AG09319 (cell line): ENCODE results near the gene DMD.

Experiments
- DNase-seq: peaks from one replicate; pipeline ENCODE4 v3.0.0-alpha.2; 2010; ENCODE audit warnings: low read depth; ENCODE audit errors: extremely low read depth
- TF ChIP-seq, protein P1 (sequence below): IDR thresholded peaks from 2 replicates; pipeline ENCODE4 v1.5.1; 2011; ENCODE audit warnings: low read depth, mild to moderate bottlenecking, inconsistent platforms, low read length, moderate library complexity

Gene DMD

DNA sequence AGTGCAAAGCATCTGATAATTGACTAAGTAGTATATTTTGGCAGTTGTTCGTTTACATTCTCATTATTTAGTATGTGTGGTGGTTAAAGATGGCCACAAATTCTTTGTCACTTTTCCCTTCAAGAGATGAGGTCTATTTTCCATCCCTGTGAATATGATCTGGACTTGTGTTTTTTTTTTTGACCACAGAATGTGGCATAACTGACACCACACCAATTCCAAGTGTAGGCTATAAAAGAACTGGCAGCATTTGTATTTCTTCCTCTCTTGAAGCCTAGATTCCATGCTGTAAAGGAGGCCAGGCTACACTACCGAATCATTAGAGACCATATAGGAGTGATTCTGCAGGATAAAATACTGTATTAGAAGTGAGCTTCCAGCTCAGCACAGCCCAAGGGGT is 596.6 kb downstream of the DMD start:
- TF ChIP-seq, protein P1, sequence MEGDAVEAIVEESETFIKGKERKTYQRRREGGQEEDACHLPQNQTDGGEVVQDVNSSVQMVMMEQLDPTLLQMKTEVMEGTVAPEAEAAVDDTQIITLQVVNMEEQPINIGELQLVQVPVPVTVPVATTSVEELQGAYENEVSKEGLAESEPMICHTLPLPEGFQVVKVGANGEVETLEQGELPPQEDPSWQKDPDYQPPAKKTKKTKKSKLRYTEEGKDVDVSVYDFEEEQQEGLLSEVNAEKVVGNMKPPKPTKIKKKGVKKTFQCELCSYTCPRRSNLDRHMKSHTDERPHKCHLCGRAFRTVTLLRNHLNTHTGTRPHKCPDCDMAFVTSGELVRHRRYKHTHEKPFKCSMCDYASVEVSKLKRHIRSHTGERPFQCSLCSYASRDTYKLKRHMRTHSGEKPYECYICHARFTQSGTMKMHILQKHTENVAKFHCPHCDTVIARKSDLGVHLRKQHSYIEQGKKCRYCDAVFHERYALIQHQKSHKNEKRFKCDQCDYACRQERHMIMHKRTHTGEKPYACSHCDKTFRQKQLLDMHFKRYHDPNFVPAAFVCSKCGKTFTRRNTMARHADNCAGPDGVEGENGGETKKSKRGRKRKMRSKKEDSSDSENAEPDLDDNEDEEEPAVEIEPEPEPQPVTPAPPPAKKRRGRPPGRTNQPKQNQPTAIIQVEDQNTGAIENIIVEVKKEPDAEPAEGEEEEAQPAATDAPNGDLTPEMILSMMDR = no peak
- no peak for DNase-seq

DNA sequence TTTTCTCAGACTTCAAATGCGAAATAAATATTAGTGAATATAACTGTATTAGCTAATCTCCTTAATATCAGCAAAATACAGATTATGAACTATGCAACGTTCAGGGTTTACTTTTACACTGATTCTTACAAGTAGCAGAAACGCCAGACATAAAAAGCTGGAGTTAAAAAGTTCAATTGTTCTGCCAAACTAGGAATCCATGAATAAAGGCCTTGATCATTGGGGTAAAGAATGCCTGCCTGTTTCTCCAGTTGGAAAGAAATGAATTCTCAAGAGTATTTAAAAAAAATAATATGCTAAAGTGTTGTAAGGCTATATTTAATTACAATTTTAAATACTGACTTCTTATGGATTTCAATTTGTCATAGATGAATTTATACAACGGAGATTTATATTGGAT is 612.2 kb downstream of the DMD start:
- TF ChIP-seq, protein P1 = no peak
- DNase-seq = no peak

DNA sequence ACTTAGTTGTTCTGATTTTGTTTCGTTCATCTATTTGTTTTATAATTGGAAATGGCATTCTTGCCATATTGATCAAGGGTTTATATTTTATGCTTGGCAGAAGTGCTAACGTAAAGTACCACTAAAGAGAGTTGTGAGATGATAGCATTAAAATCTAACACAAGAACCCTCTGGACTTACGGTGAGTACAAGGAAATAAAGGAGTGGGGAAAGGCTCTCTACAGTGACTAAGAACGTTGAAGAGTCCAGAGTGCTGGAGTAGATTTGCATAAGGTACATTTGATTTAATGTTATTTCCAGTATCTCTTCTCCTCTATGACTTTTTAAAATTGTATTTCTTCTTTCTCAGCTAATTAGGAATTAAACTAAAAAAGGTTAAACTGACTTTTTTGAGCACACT is 612.6 kb downstream of the DMD start:
- TF ChIP-seq, protein P1 = no peak
- no peak for DNase-seq

DNA sequence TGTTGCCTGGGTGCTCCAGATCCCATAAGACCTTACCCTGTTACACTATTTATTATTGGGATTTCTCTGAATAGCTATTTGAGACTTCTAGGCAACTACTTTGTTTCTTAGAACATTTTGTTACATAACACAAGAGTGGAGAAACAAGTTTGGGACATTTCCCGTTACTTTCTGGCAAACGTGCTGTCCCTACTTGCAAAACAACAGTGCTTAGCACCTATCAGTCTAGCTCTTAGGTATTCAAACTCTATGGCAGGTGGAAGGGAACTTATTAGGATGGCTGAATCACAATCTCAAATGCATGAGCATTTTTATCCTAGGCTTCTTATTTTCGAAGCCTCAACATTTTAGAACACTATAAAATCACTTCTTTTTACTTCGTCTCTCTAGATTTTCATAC is 613.6 kb downstream of the DMD start:
- DNase-seq = no peak
- TF ChIP-seq, protein P1 = no peak

DNA sequence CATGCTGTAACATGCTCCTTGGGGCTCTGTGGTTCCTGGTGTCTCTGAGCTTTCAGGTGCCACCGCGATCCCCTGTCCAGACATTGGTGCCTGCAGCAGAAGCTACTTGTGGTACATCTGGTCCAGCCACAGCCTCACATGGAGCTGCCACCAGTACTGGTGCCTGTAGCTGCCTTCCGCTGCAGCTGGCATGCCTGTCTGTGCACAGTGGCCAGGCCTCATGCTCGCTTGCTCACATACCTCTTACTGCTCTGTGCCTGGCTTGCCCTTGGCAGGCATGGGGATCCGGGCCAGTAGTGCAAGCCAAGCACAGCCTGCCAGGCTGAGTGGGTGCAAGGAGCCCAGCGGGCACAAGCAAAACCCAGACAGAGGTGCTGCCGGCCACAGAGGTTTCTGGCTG is 618.6 kb downstream of the DMD start:
- DNase-seq = no peak
- TF ChIP-seq, protein P1 = no peak

DNA sequence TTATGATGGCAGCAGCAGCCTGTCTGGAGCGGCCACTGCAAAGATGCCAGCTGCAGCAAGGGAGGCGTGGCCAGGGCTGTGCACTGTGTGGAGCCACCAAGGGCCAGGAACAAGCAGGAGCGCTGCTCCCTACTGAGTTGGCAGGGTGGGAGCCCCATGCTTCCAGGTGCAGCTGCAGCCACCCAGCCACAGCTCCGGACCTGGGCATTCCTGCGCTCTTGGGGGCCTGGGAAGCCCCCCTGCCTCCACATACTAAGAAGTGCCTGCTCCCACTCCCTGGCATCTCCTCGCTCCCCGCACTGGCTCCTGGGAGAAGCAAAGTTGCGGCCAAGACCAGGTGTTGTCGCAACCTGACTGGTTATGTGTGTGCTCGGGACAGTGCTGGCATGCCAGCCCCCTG is 619.8 kb downstream of the DMD start:
- DNase-seq = no peak
- TF ChIP-seq, protein P1 = no peak

DNA sequence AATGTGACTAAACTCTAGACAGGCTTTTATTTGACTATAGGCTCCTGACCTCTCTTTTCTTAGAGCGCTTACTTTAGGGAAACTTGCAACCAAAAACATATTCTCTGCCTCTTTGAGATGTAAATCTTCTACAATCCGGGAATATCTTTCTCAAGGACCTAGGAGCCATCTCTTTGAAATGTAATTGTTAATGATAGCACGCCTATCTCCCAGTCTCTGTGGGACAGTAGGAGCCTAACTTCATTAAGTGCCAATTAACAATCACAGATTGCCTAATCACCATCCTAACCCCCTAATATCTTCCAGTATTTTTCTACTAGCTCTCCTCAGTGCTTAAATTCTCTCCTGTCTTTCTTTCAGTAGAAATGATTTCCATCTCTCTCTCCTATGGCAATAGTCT is 628.6 kb downstream of the DMD start:
- no peak for DNase-seq
- TF ChIP-seq, protein P1 = no peak

DNA sequence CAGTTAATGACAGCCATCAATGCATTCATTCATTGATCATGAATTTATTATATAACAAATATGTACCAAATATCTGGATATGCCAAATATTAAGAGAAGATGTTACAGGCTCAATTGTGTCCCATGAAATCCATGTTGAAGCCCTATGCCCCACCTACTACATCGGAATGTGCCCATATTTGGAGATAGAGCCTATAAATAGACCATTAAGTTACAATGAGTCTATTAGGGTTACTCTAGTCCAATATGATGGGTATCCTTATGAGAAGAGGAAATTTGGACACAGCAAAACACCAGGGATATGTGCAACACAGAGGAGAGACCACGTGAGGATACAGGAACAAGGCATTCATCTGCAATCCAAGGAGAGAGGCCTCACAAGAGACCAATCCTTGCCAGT is 634.5 kb downstream of the DMD start:
- TF ChIP-seq, protein P1 = no peak
- no peak for DNase-seq
